Embryonic facial prominence (tissue), 1 donor: ENCODE results near the gene MEN1.
"Not testable (repeated sequence)": the region's sequence is repeated elsewhere in the genome, so short reads cannot be mapped to it uniquely, and the experiment has no call there.

ENCODE experiments used
- DNase-seq: peaks from one replicate; pipeline ENCODE4 v3.0.0-alpha.2; 2016; ENCODE audit errors: extremely low spot score

MEN1 gene

DNA sequence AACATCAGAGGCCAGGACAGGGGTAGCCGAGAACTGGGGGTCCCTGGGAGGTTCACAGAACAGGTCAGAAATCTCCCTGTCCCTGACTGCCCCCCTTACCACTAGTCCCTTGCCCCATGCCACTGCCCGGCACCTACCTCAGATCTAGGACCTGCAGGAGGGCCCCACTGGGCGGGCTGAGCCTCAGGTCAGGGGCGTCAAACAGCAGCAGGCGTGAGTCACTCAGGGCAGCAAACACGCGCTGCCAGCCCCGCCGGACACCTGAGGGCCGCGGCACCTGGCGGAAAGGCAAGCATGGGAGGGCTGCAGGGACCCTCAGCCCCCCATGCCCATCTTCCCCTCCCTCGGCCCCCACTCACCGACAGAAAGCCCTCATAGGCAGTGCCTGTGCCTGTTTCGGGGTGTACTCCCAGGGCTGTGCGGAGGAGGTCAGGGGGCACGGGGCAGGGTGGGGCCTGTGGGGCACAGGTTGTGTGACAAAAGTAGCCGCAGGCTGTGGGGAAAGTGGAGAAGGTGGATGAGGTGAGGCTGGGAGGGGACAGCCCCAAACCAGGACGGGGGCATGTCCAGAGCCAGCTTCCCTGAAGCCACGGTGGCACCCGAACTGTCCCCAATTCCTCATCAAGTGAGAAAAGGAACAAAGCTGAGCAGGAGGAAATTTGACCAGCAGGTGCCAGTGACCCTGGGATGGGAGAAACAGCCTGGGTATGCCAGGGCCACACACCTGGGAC is 22.3 kb upstream of the MEN1 start:
- DNase-seq, result no peak

GRCh38 chr11:64831411-64831891 is 21.1 kb upstream of the MEN1 start:
- DNase-seq, result no peak

- DNase-seq, result no peak
Observed at GRCh38 chr11:64829536-64830251, 19.3 kb upstream of the MEN1 start.

DNA sequence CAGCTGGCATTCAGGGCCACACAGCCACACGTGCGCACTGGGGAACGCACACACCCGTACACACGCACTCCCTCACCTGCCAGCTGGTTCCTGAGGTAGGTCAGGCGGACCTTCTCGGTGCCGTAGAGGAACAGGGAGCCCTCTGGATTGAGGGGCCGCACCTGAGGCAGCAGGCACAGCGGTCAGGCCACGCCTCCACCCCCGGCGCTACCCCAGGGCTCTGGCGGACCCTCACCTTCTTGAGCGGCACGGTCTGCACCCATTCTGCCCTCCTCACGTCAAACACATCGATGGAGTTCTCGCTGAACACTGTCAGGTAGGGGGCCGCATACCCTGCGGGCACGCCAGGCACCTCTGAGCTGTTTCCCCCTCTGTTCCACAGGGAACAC is 17.1 kb upstream of the MEN1 start:
- no peak for DNase-seq

DNA sequence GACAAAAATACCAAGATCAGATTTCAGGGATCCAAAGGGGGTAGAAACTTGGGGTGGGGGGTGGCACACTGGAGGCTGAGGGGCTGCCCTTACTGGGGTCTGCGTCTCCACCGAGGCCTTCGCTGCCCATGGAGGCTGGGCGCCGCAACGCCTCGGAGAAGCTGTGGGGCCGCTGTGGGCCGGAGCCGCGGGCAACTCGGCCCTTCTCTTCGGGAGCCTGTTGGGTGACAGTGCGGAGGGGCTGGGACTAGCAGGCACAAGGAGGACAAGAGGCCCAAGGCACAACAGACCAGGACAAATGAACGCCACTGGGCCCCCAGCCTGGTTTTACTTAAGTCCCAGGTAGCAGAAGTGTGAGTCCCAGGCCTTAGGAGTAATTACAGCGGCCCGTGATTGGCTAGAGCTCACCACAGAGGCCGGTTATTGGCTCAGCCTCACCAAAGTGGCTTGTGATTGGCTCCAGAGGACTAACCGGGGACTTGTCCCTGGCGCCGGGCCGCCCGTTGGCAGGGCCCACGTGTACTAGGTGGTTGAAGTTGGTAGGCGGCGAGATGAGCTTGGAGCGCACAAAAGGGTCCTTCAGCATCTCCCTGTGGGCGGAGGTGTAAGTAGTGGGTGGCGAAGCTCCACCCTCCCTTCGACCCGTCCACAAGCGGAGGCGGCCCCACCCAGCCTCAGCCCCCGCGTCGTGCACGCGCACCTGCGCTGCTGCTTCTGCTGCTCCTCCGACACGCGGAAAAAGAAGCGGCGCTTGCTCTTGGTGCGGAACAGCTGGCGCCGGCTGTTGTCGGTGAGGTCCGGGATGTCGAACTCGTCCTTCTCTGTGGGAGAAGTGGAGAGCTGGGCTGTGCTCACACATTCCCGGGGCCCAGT is 16.5 kb upstream of the MEN1 start:
- DNase-seq, result no peak

DNA sequence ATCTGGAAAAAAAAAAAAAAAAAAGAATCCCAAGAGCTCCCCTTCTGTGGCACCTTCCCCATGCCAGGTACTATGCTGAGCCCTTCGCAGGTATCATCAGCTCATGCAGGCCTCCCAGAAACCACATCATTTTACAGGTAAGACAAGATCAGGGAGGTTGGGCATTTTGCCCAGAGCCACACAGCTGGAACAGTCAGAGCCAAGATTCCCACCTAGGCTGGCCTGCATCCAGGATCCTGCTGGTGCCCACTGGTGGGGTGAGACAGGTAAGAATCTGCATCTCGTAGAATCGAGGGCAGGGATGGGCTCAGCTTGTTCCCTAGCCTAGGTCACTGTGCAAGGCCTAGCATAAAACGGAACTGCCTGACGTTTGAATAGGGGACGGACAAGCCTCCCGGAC is 15.7 kb upstream of the MEN1 start:
- DNase-seq, result no peak

DNA sequence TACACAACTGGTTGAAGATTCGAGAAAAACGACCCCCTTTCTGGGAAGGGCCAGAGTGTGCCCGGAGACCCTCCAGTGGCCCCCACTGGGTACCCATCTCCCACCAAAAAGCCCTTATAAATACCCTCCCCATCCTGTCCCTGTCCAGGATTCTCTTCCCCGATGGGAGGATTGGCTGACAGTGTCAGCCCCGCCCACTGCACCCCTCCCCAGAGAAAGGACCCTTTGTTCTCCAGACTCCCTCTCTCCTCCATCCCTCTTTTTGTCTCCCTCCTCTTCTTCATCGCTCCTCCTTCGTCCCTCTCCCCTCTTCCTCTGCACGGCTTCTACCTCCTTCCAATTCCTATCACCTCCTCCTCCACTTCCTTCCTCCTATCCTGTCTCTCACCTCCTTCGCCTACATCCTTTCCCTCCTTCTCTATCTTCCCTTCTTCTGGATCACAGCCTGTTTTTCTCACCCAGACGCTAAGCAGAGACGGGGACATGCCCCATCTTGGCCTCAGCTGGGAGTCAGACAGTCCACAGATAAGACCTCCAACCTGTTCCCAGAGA is 13.3 kb upstream of the MEN1 start:
- DNase-seq, result no peak

DNA sequence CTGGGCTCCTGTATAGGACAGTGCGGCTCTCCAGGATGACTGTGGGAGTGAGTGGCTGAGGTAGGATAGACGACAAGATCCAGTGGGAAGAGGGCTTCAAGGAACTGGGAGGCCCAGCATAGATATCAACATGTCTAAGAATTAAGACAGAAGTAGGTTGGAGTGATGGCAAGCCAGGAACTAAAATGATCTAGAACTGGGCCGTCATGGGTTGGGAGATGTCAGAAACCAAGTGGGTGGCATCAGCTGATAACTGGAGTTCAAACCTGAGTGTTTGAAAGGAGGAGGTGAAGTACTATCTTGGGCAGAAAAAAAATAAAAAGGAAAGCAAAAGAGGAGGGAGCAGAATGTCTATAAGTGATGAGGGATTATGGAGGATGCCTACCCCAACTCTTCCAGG is 7.1 kb upstream of the MEN1 start:
- no peak for DNase-seq

DNA sequence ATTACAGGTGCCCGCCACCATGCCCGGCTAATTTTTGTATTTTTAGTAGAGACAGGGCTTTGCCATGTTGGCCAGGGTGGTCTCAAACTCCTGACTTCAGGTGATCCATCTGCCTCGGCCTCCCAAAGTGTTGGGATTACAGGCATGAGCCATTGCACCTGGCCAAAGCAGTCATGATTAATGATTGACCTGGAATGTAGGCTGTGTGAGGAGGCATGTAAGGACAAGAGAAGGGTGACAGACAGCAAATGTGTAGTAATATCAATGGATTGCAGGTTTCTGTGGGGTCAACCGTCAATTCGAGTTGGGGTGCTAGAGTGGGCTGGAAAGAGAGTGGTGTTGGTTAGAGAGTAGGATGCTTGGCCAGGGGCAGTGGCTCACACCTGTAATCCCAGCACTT is 5.1 kb upstream of the MEN1 start:
- not testable (repeated sequence) for DNase-seq

DNA sequence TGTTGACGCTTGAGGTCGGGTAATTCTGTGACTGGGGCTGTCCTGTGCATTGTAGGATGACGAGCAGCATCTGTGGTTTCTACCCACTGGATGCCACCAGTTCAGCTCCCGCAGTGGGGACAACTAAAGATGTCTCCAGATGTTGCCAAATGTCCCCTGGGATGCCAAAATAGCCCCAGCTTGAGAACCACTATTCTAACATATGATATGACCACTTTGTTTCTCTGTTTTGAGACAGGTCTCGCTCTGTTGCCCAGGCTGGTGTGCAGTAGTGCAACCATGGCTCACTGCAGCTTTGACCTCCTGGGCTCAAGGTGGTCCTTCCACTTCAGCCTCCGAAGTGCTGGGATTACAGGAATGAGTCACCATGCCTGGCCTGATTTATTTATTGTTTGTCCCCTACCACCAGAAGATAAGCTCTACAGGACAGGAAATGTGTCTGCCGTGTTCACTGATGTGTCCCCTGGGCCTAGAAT is 4.4 kb upstream of the MEN1 start:
- DNase-seq, result no peak

DNA sequence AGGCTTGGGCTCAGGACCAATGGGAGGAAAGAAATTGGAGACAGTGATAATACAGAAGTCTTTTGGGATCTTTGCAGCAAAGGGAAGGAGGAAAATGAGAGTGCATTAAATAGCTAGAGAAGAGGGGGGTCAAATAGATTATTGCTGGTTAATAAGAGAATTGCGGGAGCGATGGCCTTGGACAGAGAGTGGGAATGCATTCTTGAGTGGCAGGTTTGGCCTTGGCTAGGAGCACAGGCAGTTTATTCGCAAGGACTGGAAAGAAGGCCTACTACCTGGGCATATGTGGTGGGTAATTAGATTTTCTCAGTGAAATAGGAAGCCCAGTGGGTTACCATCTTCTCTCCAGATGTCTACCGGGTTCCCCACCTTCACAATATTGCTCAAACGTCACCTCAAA is 3.5 kb upstream of the MEN1 start:
- DNase-seq, result no peak

- DNase-seq, result no peak
Observed at GRCh38 chr11:64810891-64811272, 531 bp upstream of the MEN1 start.

DNA sequence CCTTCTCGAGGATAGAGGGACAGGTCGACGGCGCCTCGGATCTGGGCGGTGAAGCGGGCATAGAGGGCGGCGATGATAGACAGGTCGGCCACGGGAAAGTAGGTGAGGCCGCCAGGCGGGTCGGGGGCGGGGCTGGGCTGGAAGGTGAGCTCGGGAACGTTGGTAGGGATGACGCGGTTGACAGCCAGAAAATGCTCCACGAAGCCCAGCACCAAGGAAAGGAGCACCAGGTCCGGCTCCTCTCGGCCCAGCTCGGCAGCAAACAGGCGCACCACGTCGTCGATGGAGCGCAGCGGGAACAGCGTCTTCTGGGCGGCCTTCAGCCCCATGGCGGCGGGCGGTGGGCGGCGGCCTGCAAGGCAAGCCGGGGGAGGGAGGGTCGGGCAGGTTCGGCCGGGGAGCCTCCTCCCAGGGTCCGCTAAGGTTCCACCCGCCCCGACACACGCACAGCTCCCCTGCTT is 540 bp downstream of the MEN1 start:
- DNase-seq, result no peak

DNA sequence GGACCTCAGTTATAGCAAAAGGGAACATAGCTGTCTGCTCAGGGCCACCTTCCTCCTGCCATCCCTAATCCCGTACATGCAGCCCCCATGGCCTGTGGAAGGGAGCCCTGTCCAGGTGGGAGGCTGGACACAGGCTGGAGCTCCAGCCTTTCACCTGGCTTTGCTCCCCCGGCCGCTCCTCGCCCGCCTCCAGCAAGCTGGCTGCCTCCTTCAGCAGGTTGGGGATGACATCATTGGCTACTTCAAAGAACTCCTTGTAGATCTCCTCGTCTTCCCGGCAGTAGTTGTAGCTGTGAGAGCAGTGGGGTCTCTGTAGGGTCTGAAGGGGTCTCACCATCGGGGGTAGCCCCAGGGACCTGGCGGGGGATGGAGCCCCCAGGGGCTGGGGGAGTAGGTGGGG is 4.9 kb downstream of the MEN1 start:
- DNase-seq, result no peak

DNA sequence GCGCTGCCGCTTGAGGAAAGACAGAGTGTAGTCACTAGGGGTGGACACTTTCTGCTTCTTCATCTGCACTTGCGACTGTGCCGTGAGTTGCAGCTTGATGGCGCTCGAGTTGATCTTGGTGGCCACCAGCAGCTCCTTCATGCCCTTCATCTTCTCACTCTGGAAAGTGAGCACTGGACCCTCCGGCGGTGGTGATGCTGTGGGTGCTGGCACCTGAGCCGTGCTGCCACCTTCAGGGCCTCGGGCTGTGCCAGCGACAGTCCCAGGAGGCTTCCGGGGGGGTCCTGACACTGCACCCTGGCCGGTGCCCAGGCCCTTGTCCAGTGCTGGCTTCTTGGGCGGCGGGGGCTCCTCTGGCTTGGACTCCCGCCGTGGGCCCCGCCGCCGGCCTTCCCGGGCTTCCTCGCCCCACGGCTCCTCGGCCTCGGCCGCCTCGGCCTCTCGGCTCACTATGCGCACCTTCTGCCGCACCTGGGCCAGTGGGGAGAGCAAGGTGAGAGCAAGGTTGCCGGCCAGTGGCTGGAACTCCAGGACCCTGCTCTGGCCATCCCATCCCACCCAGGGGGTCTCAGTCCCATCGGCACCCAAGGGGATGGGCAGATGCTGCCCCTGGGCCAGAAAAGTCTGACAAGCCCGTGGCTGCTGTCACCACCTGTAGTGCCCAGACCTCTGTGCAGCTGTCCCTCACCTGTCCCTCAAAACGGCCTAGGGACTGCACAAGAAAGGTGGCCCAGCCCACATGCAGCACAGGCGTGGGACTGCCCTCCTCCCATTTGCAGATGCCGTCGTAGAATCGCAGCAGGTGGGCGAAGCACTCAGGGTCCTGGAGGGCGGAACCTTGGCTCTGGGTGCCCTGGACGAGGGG is 5.8 kb downstream of the MEN1 start:
- no peak for DNase-seq

GRCh38 chr11:64803846-64804345 is 6.5 kb downstream of the MEN1 start:
- no peak for DNase-seq

DNA sequence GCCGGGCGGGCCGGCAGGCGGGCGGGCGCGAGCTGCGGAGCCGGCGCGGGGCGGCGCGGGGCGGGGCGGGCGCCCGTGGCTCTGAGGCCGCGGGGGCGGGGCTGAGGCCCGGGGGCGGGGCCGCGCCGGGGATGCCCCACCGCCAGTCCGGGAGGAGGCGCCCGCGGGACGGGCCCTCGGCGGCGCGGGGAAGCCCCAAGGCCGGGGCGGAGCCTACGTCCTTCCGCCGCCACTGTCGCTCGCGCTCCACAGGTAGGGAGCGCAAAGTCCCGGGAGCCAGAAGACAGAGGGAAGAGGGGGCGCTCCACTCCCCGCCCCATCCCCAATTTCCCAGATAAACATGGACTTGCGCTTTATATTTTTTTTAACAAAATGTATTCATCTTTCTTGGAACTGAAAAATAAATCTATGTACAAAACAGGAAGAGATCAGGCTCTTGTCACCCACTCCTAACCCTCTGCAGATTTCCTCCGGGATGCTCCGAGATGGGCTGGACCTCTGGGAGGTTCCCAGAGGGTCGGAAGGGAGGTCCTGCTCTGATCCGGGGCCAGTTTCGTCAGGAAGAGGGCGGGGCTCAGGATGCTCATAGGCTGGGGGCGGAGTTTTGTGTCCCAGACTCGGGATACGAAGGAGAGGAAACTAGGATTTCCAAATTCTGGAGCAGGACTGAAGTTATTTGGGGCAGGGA is 7.0 kb downstream of the MEN1 start, which contains the start of gene MAP4K2:
Gene MAP4K2, minus strand, starts transcription at position 57 of the 688 bp plus-strand sequence. CDS start 65 bp downstream, outside the sequence.
- DNase-seq, result peak; percentile 69

GRCh38 chr11:64802370-64803157 is 7.8 kb downstream of the MEN1 start:
- no peak for DNase-seq
